ENCODE results near the gene PITPNM3.

The PITPNM3 gene

GRCh38 chr17:6534846-6535514, 21.4 kb downstream of the PITPNM3 start:
- Histone ChIP-seq H3F3A (ENCODE audit: low read depth) (no peaks in the 10 kb centered on the region), H3K4me1 (ENCODE audit: insufficient read depth, low read length, poor library complexity, severe bottlenecking) (no peaks in the 10 kb centered on the region), H3K4me3 (ENCODE audit: low read length, poor library complexity, severe bottlenecking) (no peak overlapping the region), H3K36me3 (ENCODE audit: insufficient read depth, low read length) (no peaks in the 10 kb centered on the region), H3K4me2 (ENCODE audit: low read depth, low read length, poor library complexity, severe bottlenecking) (no peak overlapping the region), H4K20me1 (ENCODE audit: insufficient read depth, low read length, poor library complexity, severe bottlenecking) (no peaks in the 10 kb centered on the region), H3K9me2 (replicated peaks; ENCODE audit: low read depth, low read length) (no peaks in the 10 kb centered on the region), H3K9me3 (ENCODE audit: insufficient read depth, low read depth, low read length) (peaks cover 6% of the 10 kb centered on the region; the same call in 1 of the 2 replicates), H3K79me2 (ENCODE audit: insufficient read depth, low read length) (no peaks in the 10 kb centered on the region), H2AFZ (ENCODE audit: low read length) (no peak overlapping the region), H3K27me3 (ENCODE audit: insufficient read depth, low read length, poor library complexity, severe bottlenecking) (no peaks in the 10 kb centered on the region), H3K9ac (ENCODE audit: low read depth, low read length, poor library complexity, severe bottlenecking) (no peak overlapping the region)
- TF ChIP-seq EZH2phosphoT487 (IDR thresholded peaks at IDR 0.05; ENCODE audit: borderline replicate concordance) (no peak), CTCF (conservative IDR thresholded peaks at IDR 0.05; ENCODE audit: low read length) (no peak)

DNA sequence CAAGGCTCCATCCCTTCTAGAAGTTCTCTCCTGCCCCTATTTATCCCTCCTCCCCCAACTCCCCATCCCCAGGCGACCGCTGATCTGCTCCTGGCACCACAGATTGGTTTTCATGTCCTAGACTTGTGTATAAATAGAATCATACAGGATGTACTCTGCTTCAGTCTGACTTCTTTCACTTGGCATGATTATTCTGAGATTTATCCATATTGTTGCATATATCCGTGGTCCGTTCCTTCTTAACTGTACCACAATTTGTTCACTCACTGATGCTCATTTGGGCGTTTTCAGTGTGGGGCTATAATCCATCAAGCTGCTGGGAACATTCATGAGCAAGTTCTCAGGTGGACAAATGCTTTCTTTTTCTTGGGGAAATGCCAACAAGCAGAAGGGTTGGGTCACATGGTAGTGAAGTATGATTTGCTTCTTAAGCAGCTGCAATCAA, 23.9 kb downstream of the PITPNM3 start:
- no peak overlapping the region for H3K9ac ChIP-seq (ENCODE audit: low read depth, low read length, poor library complexity, severe bottlenecking)
- H3K36me3 ChIP-seq (ENCODE audit: insufficient read depth, low read length), result no peaks in the 10 kb centered on the region
- no peak overlapping the region for H3K4me3 ChIP-seq (ENCODE audit: low read length, poor library complexity, severe bottlenecking)
- H3K9me2 ChIP-seq (replicated peaks; ENCODE audit: low read depth, low read length), result no peaks in the 10 kb centered on the region
- no peaks in the 10 kb centered on the region for H3K4me1 ChIP-seq (ENCODE audit: insufficient read depth, low read length, poor library complexity, severe bottlenecking)
- H3K9me3 ChIP-seq (ENCODE audit: insufficient read depth, low read depth, low read length), result no peaks in the 10 kb centered on the region
- TF ChIP-seq EZH2phosphoT487 (IDR thresholded peaks at IDR 0.05; ENCODE audit: borderline replicate concordance) (no peak), CTCF (conservative IDR thresholded peaks at IDR 0.05; ENCODE audit: low read length) (no peak)
- no peaks in the 10 kb centered on the region for H3K27me3 ChIP-seq (ENCODE audit: insufficient read depth, low read length, poor library complexity, severe bottlenecking)
- no peaks in the 10 kb centered on the region for H3F3A ChIP-seq (ENCODE audit: low read depth)
- no peaks in the 10 kb centered on the region for H3K79me2 ChIP-seq (ENCODE audit: insufficient read depth, low read length)
- H2AFZ ChIP-seq (ENCODE audit: low read length), result no peak overlapping the region
- no peak overlapping the region for H3K4me2 ChIP-seq (ENCODE audit: low read depth, low read length, poor library complexity, severe bottlenecking)
- H4K20me1 ChIP-seq (ENCODE audit: insufficient read depth, low read length, poor library complexity, severe bottlenecking), result no peaks in the 10 kb centered on the region

DNA sequence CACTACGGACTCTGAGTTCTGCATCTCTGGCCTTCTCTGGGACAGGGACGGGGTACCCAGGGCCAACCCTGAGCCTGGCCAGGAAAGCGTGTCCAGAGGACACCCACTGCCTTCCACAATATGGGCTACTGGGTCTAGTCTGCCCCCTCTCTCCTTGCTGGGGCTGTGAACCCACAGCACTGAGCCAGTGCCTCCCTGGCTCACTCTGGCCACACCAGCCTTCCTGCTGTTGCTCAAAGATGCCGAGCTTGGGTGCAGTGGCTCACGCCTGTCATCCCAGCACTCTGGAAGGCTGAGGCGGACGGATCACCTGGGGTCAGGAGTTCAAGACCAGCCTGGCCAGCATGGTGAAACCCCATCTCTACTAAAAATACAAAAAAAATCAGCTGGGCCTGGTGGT, 24.8 kb downstream of the PITPNM3 start:
- H3K9me3 ChIP-seq (ENCODE audit: insufficient read depth, low read depth, low read length), result no peaks in the 10 kb centered on the region
- no peak overlapping the region for H2AFZ ChIP-seq (ENCODE audit: low read length)
- H3K9me2 ChIP-seq (replicated peaks; ENCODE audit: low read depth, low read length), result no peaks in the 10 kb centered on the region
- H4K20me1 ChIP-seq (ENCODE audit: insufficient read depth, low read length, poor library complexity, severe bottlenecking), result no peaks in the 10 kb centered on the region
- H3K79me2 ChIP-seq (ENCODE audit: insufficient read depth, low read length), result no peaks in the 10 kb centered on the region
- no peak for TF ChIP-seq CTCF (conservative IDR thresholded peaks at IDR 0.05; ENCODE audit: low read length)
- no peak overlapping the region for H3K4me3 ChIP-seq (ENCODE audit: low read length, poor library complexity, severe bottlenecking)
- H3K4me1 ChIP-seq (ENCODE audit: insufficient read depth, low read length, poor library complexity, severe bottlenecking), result no peaks in the 10 kb centered on the region
- no peaks in the 10 kb centered on the region for H3F3A ChIP-seq (ENCODE audit: low read depth)
- H3K4me2 ChIP-seq (ENCODE audit: low read depth, low read length, poor library complexity, severe bottlenecking), result no peak overlapping the region
- no peak overlapping the region for H3K9ac ChIP-seq (ENCODE audit: low read depth, low read length, poor library complexity, severe bottlenecking)
- H3K36me3 ChIP-seq (ENCODE audit: insufficient read depth, low read length), result no peaks in the 10 kb centered on the region
- no peaks in the 10 kb centered on the region for H3K27me3 ChIP-seq (ENCODE audit: insufficient read depth, low read length, poor library complexity, severe bottlenecking)

Measured in Loucy (cell line).